ENCODE data around the gene CTSW.
"Not testable (repeated sequence)": the region's sequence is repeated elsewhere in the genome, so short reads cannot be mapped to it uniquely, and the experiment has no call there.

Gene CTSW

GRCh38 chr11:65886826-65887722, 7.4 kb downstream of the CTSW start:
- DNase-seq = no peak

DNA sequence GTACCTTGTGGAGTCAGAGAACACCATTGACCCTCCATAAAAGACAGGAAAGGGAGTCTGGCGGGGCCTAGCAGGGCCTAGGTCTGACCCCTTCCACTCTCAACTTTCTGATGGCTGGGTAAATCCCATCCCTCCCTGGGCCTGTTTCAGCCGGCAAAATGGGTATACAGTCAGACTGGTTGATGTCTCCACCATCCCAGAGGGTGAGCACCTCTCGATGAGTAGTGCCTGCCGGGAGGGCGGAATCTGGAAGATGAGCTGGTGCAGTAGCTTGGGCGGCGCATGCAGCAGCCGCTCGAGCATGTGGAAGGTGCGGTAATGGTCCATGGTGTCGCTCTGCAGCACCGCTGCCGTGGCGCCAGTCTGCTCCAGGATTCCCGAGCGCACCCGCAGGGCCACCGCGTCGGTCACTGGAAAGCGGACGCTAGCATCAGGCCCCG, 8.1 kb downstream of the CTSW start:
- DNase-seq = no peak

GRCh38 chr11:65888163-65888814, 8.7 kb downstream of the CTSW start, which contains the start of gene FIBP:
Gene FIBP (minus strand): TSS chr11:65888471. CDS start chr11:65888418, 53 bp downstream.
- peak; percentile 62 for DNase-seq

- peak; percentile 58 for DNase-seq
Measured at GRCh38 chr11:65890324-65891218, 10.9 kb downstream of the CTSW start, which contains the start of gene CCDC85B. Gene CCDC85B (plus strand): TSS chr11:65890673. CDS start chr11:65890784, 111 bp downstream.

GRCh38 chr11:65891219-65892136, 11.8 kb downstream of the CTSW start:
- DNase-seq = no peak

- not testable (repeated sequence) for DNase-seq
Measured at GRCh38 chr11:65892137-65892540, 12.5 kb downstream of the CTSW start.

DNA sequence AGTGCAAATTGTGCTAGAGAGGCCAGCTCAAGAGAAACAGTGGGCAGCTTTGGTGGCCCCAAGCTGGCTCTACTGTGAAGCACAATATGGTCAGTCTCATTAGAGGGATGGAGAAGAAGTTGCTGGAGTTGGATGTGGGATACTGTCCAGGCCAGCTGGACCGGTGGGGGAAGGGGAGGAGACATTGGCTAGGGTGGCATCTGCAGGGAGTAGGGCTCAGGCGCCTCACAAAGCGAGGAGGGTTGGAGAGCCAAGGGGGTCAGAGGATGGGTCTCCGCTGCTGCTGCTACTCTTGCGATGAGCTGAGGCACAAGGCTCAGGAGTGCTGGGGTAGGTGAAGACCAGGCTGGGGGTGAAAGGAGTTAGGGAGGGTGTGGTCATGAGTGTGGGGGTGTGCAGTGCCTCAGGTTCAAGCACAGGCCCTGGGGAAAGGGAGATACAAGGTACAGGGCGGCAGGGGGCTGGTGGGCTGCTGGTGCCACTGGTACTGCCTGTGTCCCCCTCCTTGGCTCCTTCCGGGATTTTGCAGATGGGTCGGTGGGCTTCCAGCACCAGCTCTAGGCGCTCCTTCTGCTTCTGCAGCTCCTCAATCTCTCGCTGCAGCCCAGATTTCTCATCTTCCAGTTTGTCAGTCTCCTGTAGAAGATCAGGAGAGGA, 13.2 kb downstream of the CTSW start:
- no peak for DNase-seq

DNA sequence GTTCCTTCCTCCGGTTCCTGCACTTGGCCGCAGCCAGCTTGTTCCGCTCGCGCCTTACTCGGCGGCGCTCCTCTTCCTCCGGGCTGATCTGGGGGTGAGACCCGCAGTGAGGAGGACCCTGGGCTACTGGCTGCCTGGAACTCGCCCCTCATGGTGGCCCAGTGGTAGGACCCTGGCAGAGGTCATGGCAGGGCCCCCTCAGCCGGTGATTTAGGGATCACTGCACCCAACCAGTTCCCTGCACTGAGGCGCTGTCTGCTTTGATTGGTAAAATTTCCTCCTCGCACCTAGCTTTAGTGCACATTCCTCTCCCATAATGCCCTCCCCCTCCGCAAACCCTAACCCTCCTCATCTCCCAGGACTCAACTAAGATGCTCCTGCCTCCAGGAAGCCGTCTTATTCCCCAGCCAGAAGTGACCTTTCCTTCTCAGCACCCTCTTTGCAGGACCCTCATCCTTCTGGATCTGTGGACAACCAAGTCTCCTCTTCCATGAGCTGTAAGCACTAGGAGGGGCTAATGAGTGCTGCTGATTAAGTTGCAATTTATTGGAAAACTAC, 14.5 kb downstream of the CTSW start:
- no peak for DNase-seq

- DNase-seq = no peak
Measured at GRCh38 chr11:65895482-65895981, 15.9 kb downstream of the CTSW start.

DNA sequence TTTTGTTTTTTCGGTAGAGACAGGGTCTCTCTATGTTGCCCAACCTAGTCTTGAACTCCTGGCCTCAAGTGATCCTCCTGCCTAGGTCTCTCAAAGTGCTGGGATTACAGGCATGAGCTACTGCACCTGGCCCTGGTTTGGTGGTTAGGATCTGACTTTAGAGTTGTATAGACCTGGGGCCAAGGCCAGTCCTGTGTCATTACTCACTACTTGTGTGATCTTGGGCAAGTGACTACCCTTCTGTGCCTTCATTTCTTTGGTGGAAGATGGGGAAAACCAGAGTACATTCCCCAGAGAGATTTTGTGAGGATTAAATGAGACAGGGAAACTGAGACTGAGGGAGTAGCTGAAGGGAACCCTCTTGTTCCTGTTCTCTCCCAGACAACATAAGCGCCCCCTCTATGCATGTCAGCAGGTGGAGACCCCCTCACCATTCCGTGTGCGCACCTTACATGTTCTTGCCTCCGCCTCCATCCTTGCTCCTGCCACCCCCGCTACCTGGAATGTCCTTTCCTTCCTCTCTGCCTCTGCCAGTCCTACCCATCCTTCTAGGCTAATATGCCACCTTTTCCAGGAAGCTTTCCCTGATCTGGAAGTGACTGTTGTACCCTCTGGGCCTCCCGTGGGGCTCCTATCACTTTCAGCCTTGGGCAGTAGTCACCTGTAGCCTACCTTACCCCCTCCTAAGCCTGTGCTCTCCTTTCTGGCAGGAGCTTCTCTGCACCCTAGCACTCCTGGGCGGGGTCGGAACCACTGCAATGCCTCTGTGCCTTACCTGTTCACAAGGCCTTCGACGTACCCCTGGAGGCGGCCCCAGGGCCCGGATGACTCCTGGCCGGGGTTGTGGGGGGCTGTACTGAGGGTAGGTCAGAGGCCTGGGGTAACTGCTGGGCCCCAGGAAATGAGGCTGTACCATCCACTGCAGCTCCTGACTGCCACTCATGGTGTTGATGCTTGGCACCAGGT, 16.7 kb downstream of the CTSW start:
- DNase-seq = no peak

- DNase-seq = no peak
Measured at GRCh38 chr11:65897020-65897471, 17.4 kb downstream of the CTSW start.

DNA sequence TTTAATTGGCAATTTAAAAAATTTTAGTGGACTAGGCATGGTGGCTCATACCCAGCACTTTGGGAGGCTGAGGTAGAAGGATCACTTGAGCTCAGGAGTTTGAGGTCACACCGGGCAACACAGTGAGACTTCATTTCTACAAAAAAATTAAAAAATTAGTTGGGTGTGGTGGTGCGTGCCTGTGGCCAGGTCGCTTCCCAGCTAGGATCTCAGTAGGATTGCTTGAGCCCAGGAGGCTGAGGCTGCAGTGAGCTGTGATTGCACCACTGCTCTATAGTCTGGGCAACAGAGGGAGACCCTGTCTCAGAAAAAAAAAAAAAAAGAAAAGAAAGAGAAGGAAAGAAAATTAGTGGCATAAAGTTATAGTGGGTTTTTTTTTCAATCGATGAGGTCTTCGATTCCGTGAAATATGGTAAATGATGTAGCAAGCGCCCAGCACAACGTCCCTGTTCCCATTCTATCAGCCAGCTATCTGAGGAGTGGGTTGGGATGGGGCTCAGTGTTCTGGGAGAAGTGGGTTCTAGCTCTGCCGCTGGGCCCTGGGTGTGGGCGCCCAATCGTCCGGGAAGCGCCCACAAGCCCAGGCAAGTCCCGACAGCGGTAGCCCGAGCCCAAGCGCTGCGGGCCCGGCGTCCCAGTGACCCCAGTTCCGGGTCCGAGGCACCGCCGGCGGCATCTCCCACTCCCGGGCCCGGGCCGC, 19.2 kb downstream of the CTSW start:
- DNase-seq = no peak

DNA sequence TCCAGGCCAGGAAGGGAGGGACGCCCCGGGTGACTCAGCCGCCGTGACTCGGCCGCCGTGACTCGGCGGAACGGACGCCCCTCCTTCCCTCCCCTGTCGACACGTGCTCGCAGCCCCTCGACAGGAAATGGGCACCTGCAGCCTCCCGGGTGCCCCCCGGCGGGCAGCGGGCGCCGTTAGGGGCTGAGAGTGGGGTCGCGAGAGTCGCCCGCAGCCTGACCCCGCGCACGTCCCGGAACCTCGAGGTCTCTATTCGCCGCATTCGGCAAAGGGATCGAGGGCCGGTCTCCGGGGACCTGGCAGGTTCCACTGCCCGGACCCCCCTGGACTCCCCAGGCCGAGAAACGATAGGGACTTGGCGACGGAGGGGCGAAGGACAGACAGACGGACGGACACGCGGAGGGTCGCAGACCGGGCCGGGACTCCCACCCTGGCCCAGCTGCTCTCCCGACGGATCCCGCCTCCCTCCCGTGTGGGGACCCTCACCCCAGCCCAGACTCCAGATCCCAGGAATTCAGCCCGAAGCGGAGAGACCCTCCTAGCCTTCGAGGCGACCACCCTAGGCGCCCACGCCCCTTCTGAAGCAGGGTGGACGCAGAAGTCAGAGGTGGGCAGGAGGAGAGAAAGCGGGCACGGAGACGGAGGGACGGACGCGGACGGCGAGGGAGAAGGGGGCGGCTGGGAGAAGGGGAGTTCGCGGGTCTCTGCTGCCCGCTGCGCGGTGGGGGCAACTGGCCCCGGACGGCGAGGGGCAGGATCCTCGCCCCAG, 19.9 kb downstream of the CTSW start:
- DNase-seq = no peak

GRCh38 chr11:65900125-65900898, 20.7 kb downstream of the CTSW start, which contains the start of gene FOSL1:
Gene FOSL1 (minus strand): TSS chr11:65900388. CDS start chr11:65900339, 49 bp downstream.
- DNase-seq = no peak

DNA sequence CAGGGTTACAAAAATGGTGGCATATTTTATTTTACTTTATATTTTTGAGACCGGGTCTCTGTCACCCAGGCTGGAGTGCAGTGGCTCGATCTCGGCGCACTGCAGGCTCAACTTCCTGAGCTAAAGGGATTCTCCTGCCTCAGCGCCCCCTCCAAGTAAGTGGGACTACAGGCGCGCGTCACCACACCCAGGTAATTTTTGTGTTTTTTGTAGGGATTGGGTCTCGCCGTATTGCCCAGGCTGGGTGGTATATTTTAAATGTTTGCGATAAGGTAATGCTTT, 21.2 kb downstream of the CTSW start:
- no peak for DNase-seq

DNA sequence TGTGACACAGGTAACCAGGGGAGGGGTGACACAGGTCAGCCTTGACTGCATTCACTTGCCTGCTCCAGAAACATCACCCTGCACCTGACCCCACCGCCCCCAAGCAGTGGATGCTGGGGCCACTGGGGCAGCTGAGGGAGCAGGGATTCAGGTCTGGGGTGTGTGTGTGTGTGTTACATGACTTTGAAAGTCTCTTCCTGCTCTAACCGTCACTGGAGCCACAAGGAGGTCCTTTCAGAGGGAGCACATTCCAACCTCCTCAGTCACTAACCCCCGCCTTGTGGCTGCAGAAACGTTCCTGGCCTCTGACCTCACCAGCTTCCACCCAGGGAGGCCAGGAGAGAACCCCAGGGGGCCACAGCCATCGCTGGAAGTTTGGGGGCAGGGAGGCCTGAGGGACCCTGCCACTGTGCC, 23.4 kb downstream of the CTSW start:
- DNase-seq = no peak

DNA sequence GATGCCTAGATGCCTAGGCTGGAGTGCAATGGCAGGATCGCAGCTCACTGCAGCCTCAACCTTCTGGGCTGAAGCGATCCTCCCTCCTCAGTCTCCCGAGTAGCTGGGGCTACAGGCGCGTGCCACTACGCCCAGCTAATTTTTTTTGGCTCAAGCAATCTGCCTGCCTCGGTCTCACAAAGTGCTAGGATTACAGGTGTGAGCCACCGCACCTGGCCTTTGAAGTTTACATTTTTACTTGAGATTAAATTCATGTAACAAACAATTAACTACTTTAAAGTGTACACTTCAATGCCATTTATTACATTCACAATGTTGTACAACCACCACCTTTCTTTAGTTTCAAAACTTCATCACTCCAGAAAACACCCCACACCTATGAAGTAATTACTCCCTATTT, 24.1 kb downstream of the CTSW start:
- no peak for DNase-seq
